Measurements from ENCODE around the gene GPC5.
"Not testable (repeated sequence)": the region's sequence is repeated elsewhere in the genome, so short reads cannot be mapped to it uniquely, and the experiment has no call there.

The GPC5 gene

DNA sequence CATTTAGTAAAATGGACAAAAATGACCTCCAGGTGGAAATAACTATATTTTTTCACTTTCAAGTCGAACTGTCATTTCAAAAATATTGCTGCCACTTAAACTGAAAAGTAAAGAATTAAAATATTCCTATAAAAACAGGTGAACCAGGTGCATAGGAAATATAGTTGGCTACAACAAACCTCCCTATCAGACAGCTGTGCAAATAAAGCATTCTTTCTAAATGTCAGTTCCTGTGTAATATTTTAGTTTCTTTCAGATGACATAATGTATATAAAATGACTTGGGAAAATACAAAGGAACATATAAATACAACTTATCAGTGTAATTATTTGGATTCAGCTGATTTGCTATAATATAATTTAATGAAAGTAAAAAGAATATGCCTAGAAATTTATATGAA, 1424.6 kb downstream of the GPC5 start:
- no peak for DNase-seq

DNA sequence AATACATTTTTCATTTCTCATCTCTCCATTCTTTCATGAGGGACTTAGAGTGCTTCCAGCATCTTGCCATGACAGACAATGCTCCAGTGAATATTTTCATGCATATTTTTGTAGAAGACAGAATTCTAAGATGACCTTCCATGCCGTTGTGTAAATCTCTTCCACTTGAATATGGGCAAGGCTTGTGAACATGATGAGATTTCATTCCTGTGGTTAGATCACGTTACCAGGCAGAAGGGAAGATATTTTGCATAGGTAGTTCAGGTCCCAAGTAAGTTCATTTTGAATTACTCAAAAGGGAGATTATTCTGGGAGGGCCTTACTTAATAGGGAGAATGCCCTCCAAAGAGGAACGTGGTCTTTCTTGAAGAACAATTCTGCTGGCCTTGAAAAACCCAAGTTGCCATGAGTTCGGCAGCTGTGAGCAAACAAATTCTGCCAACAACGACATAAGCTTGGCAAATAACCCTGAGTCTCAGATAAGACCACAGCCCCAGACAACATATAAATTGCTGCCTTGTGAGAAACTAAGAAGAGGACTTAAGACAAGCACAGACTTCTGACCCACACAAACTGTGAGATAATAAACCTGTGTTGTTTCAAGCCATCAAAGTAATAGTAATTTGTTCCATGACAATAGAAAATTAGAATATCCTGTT, 1427.6 kb downstream of the GPC5 start:
- no peak for DNase-seq

DNA sequence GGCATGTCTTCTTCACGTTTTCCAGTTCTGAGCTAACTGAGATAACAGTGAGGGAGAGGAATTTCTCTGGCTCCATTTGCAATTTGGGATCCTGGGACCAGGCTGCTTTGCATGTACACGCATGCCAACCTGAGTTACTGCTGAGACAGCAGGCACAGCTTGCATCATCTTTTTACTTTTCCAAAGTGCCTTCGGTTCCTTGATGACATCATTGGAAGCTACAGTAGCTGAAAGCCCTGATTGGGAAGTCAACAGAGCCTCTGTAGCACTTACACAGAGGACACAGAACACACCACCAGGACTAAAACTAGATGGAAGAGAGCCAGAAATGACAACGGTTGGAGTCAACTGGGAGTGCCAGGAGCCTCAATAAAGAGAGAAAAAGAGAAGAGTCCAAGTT, 1429.1 kb downstream of the GPC5 start:
- no peak for DNase-seq

DNA sequence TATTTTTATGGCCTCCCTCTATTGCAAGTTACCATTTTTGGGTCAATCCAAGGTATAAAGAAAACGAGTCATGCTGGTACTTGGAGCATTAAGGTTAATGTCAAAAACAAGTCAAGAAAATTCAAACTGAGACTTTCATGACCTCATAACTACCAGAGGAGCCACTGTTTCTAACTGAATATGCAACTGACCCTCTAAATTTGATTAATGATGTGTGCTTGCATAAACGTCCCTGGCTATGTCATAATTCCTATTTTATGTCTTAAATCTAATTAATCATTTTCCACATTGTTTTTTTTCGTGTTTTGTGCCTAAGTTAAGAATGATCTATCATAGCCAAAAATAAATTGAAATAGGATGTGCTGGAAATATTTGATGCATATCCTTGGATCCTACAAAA, 1431.5 kb downstream of the GPC5 start:
- no peak for DNase-seq

DNA sequence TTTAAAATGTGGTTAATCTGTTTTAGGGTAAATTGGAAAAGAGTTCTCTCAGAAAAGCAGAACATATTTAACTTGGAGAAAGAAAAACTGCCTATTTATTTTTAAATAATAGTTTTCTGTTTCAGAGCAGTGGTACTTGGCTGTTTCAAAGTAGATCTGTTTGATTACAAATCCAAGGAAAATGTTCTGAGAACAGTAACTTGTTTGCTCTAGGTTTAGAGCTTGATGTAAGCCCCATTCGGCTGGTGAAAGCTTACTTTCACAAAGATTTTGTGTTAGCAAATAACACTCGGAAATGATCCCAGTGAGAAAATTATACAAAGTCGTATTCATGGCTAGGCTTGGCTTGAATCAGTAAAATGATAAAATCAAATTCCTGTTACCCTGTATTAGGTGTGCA, 1432.4 kb downstream of the GPC5 start:
- DNase-seq: no peak

DNA sequence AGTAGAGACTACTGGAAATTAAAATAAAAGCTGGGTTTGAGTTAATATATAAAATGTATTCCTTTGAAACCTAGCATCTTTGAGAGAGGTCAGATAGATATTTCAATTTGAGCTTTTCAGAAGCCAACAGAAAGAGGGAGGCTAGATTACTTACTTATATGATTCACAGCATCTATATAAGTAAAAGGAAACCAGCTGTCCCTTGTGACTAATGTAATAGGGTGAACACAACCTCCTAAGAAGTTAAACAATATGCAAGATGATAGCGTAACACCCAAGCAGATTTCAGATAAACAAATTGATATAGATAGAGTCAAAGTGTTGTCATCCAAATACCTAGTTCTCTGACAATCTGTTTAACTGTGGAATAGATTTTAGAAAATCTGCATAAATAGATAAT, 1434.7 kb downstream of the GPC5 start:
- DNase-seq: no peak

DNA sequence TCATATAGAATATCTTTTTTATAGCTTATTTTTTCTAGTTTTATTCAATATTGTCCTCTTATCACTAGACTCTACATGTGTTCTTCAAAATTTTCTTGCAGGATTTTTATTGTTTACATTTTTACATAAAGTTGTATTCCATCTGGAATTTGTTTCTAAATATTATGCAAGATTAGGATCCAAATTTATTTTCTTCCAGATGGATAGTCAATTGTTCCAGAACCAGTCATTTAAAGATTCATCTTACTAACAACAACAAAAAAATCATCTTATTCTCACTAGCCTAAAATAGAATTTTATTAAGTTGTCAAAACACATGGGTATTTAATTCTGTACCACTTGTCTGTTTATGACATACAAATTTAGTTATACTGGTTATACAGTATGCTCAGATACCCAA, 1437.8 kb downstream of the GPC5 start:
- no peak for DNase-seq

DNA sequence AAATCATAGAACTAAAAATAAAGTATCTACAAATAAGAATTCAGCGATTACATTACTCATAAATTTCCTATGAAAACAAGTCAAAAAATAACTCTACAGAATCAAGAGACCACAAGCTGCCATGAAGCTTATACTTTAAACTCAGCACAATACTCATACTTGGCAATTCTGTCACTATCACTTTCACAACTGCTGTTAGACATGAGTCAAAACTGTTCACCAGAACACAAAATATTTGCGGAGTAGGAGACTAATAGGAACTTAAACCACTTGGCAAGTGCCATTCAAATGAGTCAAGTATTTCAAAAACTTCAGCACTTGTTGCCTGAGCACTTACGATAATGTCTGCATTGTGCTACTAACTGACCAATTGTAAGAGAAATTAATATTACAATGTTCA, 1440.4 kb downstream of the GPC5 start:
- DNase-seq: peak; percentile 90

DNA sequence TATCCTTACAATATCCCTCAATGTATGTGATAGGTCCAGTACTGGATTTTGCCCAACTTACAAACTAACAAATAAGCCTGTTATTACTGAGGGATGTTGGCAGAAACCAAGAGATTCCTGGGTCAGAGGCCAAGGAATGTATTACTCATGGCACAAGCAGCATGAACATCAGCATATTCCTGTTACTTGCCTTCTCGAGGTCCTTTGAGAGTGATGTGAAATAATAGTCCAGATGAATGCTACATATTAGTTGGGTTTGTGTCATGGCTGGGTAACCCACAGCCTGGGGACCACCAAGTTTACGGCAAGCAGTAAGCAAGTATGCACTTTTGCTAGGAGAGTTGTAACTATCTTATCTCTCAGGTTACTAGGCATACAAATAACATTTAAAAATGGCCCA, 1443.7 kb downstream of the GPC5 start:
- peak; percentile 88 for DNase-seq

DNA sequence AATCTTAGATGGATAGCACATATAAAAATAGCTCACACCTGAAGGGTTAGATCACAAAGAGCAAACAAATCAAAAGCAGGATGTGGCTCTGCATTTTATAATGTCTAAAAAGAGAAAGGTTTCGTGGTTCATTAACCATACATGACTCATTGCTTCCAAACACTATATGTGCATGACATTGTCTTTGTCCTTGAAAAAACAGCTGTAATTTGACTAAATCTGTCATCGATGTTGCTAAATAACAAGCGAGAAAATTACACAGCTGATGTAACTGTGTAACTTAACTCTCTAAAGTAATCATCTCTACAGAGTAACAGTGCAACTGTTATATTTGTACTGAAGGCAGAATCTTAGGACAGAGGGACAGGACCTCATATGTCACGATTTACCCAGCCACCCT, 1445.1 kb downstream of the GPC5 start:
- DNase-seq: peak; percentile 53

DNA sequence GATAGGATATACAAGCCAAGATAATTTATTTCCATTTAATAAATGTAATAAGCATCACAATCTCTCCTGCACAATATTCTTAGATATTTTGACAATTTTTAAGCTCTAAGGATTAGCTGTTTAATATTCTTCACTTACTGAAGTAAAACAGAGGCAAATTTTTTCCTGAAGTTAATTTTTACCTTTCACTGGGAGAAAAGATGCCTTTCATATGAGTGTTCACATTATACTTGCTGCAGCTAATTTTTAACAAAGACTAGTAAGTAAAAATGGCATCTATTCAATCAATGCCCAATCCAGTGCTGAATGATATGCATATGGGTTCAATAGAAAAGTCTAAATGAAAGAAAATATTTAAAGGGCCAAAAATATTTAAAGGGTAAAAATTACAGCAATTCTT, 1451.0 kb downstream of the GPC5 start:
- no peak for DNase-seq

DNA sequence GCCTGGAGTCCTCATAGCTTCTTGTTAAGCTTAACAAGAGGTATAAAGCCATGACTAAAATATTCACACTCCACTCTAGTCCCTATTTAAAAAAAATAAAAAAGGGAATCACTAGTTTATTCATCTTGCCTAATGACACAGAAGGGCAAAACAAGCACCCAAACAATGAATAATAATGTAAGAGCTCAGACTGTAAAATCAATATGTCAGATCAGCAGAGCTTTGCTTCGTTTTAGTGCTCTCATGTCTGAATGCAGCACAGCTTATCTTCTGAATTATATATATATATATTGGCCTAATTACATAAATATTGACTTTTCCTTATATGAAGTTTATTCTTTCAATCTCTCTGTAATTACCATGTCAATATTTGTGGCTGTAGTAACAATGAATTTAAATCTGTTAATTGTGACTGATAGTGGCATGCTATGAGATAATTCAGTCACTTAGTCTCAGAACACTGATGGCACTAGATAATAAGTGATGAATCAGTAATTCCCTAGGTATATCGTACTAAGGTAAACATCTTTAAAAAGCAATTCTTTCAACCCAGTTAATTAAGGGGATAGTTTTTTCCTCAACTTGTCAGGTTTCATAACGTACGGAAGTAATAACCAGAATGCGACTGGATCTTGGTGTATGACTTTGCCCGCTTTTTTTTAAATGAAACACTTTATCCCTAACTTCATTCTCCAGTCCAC, 1466.3 kb downstream of the GPC5 start:
- no peak for DNase-seq

DNA sequence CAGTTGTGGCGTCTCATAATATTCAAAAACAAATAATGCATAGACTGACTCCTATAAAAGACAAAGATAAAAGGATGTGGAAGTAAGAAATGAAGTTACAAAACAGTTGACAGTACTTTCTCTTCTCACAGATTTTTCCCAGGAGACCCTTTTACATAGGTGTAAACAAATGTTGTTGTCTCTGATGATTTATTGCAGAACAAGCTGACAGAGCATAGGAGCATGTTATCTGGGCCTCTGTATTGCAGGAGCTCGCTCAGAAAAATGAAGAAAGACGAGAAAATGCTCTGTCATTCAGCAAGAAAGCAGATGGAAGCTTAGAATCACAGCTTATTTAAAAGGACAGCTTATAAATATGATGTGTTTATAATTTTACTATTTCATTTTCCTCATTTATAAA, 1474.6 kb downstream of the GPC5 start:
- DNase-seq: no peak

DNA sequence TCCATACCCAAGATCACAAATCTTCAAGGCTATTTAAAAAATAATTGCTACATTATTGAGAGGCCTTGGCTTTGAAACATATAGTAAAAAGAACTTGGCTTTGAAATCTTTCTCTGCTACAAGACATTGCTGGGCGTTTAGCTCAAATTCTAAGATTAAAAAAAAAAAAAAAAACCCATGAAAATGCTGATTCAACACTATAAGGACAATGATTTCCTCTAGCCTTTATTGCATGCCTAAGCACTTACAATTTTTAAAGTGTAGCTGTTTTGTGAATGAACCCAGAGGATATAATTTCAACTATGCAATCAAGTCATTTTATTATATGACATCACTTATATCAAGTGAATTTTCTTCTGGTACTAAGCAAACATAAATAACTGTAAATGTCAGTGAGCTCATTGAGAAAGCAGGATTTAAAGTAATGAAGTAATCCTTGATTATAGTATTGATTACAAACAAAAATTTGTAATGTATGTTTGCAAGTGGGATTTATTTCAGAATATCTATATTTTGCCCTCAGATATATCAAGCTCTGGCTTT, 1488.2 kb downstream of the GPC5 start:
- DNase-seq: no peak

DNA sequence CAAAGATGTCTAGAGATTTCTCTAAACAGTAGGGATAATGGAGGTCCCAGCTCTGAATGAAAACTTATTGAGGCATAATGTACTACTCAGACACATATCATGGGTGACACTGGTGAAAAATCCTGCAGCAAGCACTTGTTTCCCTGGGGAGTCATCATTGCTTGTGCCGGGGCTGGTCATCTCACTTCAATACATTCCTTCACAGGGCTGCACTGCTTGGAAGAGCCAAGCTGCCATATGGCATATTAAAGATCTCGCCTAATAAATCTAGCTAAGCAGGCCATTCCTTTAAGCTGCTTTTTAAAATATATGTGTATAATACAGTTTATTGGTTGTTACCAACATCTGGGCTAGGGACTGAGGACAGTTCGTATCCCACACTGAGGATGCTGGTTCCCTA, 1496.0 kb downstream of the GPC5 start:
- DNase-seq: no peak

DNA sequence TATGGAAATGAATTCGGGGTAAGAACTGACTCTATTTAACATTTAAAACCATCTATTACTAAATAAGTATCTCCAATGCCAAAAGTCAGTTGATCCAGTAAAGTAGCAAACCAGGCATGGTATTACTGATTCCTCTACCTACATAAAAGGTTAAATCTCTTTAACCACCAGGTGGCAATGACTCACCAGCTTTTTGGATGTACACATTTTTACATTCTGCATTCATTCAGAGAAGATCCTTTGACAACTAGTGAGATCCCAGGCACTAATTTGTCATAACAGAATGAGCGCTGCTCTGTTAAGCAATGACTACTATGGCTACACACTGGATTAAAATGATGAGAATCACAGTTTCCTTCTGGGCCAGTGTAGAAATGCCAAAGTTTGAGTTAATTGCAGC, 1498.4 kb downstream of the GPC5 start:
- DNase-seq: no peak

DNA sequence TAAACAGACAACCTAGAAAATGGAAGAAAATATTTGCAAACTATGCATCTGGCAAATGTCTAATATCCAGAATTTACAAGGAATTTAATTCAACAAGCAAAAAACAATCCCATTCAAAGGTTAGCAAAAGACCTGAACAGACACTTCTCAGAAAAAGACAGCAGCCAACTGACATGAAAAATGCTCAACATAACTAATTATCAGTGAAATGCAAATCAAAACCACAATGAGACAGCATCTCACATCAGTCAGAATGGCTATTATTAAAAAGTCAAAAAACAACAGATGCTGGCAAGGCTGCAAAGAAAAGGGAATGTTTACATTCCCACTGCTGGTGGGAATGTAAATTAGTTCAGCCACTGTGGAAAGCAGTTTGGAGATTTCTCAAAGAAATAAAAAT, 1500.5 kb downstream of the GPC5 start:
- not testable (repeated sequence) for DNase-seq

DNA sequence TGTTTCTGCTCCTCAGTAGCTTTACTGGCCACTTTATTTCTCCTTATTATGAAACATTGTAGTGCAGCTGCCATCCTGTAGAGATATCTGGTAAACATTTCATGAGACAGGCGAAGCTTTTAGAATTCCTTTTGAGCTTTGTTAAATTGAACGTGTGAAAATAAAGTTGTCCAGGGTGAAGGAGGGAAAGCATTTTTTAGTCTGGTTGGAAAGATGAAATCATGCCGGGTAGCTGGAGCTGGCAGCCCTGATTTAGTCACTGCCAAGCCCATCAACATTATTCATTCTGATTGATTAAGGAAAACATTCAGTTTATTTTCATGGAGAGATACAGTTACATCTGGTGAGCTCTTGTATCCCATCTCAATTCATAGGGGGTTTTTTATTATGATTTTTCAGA, 1502.0 kb downstream of the GPC5 start:
- no peak for DNase-seq

DNA sequence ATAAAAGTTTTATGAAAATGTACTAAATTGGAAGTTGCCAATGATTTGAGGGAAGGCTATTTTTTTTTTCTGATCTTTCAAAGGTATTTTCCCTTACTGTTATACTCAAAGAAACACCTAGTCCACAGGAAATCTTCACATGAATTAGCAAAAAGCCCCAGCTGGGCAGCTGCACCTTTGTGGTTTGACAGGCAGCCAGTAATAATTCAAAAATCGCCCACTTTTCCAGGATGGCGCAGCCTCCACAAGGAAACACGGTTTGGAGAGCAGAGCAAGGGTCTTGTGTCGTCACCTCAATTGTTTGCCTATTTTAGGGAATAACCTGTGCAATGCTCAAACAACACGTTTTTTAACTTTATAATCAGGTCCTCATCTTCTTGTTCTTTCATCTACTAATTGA, 1503.3 kb downstream of the GPC5 start:
- no peak for DNase-seq

DNA sequence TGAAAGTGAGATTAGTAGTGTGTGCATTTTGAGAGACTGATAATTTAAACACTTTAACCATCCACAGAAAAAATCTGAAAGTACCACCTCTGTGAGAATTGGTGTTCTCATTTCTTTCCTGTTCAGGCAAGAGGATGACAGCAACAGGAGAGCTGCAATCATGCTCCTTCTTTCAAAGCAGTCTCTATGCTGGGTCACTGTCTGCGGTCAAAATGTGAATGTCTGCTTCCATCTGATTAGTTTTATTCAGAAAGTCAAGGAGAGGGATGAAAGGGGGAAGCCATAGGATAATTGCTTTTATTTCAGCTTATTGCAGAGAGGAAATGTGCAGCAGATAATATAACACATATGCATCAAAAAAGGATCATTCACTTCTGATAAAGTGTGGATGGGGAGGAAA, 1514.2 kb downstream of the GPC5 start:
- DNase-seq: no peak

DNA sequence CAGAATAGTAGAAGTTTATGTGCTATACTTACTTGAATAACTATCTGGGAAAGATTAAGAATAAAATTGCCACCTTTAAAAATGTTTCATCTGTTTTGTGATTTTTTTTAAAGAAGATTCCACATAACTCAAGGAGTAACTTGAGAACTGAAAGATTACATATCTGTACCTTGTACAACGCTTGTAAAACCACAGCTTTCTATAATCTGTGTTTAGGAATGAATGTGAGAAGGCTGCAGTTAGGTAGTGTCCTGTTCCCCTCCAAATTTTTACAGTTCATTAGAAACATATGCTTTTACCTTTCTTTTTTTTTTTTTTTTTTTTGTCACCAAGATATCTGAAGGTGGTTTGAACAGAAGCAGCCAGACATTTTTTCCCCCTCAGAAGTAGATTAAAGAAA, 1515.4 kb downstream of the GPC5 start:
- no peak for DNase-seq
